Astrocyte (in vitro differentiated cells and primary cell): ENCODE results near the gene RYR2. TPM values are rescaled to one million over a fixed set of nuclear protein-coding genes. Genes with fewer than 3 reads are reported as not detected.

Experiments
- DNase-seq: peaks from one replicate; pipeline ENCODE4 v3.0.0-alpha.2; 2010; ENCODE audit warnings: low read depth
- FAIRE-seq: peaks from 2 replicates; lab custom pipeline; 2011; peaks lifted over from hg19 to GRCh38; lab: Jason Lieb, UNC
- H2AFZ ChIP-seq: 2 replicates; pipeline ENCODE4 v1.6.0; 2012; ENCODE audit warnings: low read depth, low read length, inconsistent platforms
- H3K27ac ChIP-seq: 2 replicates; pipeline ENCODE4 v1.5.1; 2011; ENCODE audit warnings: low read depth, low read length, inconsistent platforms
- H3K27me3 ChIP-seq: 2 replicates; pipeline ENCODE4 v1.6.0; 2011; ENCODE audit warnings: low read length, inconsistent platforms; ENCODE audit not compliant: insufficient read depth
- H3K36me3 ChIP-seq: 2 replicates; pipeline ENCODE4 v1.5.1; 2011; ENCODE audit warnings: low read length, inconsistent platforms; ENCODE audit not compliant: insufficient read depth
- H3K4me1 ChIP-seq: 2 replicates; pipeline ENCODE4 v1.5.1; 2011; ENCODE audit warnings: low read length, inconsistent platforms; ENCODE audit not compliant: insufficient read depth
- H3K4me2 ChIP-seq: 2 replicates; pipeline ENCODE4 v1.6.0; 2012; ENCODE audit warnings: low read length, inconsistent platforms
- H3K4me3 ChIP-seq: 2 replicates; pipeline ENCODE4 v1.5.1; 2011; ENCODE audit warnings: low read depth, mild to moderate bottlenecking, low read length, inconsistent platforms; ENCODE audit not compliant: insufficient read depth
- H3K79me2 ChIP-seq: 2 replicates; pipeline ENCODE4 v1.6.0; 2012; ENCODE audit warnings: mild to moderate bottlenecking, low read length, inconsistent platforms; ENCODE audit not compliant: insufficient read depth
- H3K9ac ChIP-seq: 2 replicates; pipeline ENCODE4 v1.6.0; 2012; ENCODE audit warnings: mild to moderate bottlenecking, low read length, inconsistent platforms
- H3K9me3 ChIP-seq: 2 replicates; pipeline ENCODE4 v1.5.1; 2012; ENCODE audit warnings: low read depth, mild to moderate bottlenecking, low read length, inconsistent platforms; ENCODE audit not compliant: insufficient read depth
- H4K20me1 ChIP-seq: 2 replicates; pipeline ENCODE4 v1.6.0; 2012; ENCODE audit warnings: low read length, inconsistent platforms; ENCODE audit not compliant: insufficient read depth
- H3K27ac Mint-ChIP-seq: one replicate; pipeline ENCODE4 v1.8.0; 2021; ENCODE audit warnings: mild to moderate bottlenecking, mixed read lengths; ENCODE audit not compliant: unreplicated experiment
- H3K27me3 Mint-ChIP-seq: one replicate; pipeline ENCODE4 v1.8.0; 2021; ENCODE audit warnings: low read depth, mixed read lengths; ENCODE audit not compliant: unreplicated experiment
- H3K36me3 Mint-ChIP-seq: one replicate; pipeline ENCODE4 v1.8.0; 2021; ENCODE audit warnings: low read depth, mixed read lengths; ENCODE audit not compliant: unreplicated experiment
- H3K4me1 Mint-ChIP-seq: one replicate; pipeline ENCODE4 v1.8.0; 2021; ENCODE audit warnings: low read depth, mixed read lengths; ENCODE audit not compliant: unreplicated experiment
- H3K4me3 Mint-ChIP-seq: one replicate; pipeline ENCODE4 v1.8.0; 2021; ENCODE audit warnings: mild to moderate bottlenecking, moderate library complexity, mixed read lengths; ENCODE audit not compliant: unreplicated experiment
- H3K9me3 Mint-ChIP-seq: one replicate; pipeline ENCODE4 v1.8.0; 2021; ENCODE audit warnings: mild to moderate bottlenecking, mixed read lengths; ENCODE audit not compliant: unreplicated experiment
- EZH2 ChIP-seq: IDR thresholded peaks from 2 replicates; pipeline ENCODE4 v1.6.1; 2012; ENCODE audit warnings: mild to moderate bottlenecking, low read length, inconsistent platforms; ENCODE audit not compliant: insufficient read depth
- total RNA-seq: library from RNA; stranded (reverse); gene quantifications from 2 replicates; pipeline ENCODE4 v1.2.1, GENCODE V29; 2021
- TF ChIP-seq, protein P1 (sequence below): IDR thresholded peaks from 2 replicates; pipeline ENCODE4 v1.5.1; 2011; ENCODE audit warnings: low read depth, mild to moderate bottlenecking, inconsistent platforms, low read length, moderate library complexity; ENCODE audit not compliant: insufficient read depth

The RYR2 gene
- total RNA-seq, 1 donor from 2014 or later, result 0.30 TPM

DNA sequence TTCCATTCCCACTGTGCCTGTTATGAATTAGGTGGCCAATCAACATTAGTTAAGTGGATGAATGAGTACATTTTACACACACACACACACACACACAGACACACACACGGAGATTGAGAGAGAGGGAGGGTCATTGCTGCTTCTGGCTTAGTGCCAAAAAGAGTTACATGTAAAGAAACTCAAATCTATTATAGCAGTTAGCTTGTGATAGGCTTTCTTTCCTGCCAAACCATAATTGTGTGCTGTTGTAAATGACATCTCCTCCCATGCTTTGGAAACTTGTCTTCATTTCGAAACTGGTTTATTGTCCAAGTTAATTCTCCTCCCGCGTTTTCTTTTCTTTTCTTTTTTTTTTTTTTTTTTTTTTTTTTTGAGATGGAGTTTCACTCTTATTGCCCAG, 36.3 kb upstream of the RYR2 start:
- TF ChIP-seq, protein P1, sequence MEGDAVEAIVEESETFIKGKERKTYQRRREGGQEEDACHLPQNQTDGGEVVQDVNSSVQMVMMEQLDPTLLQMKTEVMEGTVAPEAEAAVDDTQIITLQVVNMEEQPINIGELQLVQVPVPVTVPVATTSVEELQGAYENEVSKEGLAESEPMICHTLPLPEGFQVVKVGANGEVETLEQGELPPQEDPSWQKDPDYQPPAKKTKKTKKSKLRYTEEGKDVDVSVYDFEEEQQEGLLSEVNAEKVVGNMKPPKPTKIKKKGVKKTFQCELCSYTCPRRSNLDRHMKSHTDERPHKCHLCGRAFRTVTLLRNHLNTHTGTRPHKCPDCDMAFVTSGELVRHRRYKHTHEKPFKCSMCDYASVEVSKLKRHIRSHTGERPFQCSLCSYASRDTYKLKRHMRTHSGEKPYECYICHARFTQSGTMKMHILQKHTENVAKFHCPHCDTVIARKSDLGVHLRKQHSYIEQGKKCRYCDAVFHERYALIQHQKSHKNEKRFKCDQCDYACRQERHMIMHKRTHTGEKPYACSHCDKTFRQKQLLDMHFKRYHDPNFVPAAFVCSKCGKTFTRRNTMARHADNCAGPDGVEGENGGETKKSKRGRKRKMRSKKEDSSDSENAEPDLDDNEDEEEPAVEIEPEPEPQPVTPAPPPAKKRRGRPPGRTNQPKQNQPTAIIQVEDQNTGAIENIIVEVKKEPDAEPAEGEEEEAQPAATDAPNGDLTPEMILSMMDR, result no peak
- no peak for TF ChIP-seq EZH2
- Histone ChIP-seq H3K4me1 (no peaks in the 10 kb centered on the region), H3K27ac (no peak overlapping the region), H2AFZ (no peak overlapping the region), H3K9me3 (peaks cover 4% of the 10 kb centered on the region), H3K79me2 (no peaks in the 10 kb centered on the region), H3K4me2 (no peak overlapping the region), H3K9ac (no peak overlapping the region), H3K27me3 (no peaks in the 10 kb centered on the region), H4K20me1 (no peaks in the 10 kb centered on the region), H3K4me3 (no peak overlapping the region), H3K36me3 (no peaks in the 10 kb centered on the region)
- no peak for FAIRE-seq
- Mint-ChIP-seq H3K27me3 (peaks cover 17% of the 10 kb centered on the region), H3K27ac (no peak overlapping the region), H3K4me3 (no peak overlapping the region), H3K4me1 (no peaks in the 10 kb centered on the region), H3K9me3 (no peaks in the 10 kb centered on the region), H3K36me3 (no peaks in the 10 kb centered on the region)
- no peak for DNase-seq

DNA sequence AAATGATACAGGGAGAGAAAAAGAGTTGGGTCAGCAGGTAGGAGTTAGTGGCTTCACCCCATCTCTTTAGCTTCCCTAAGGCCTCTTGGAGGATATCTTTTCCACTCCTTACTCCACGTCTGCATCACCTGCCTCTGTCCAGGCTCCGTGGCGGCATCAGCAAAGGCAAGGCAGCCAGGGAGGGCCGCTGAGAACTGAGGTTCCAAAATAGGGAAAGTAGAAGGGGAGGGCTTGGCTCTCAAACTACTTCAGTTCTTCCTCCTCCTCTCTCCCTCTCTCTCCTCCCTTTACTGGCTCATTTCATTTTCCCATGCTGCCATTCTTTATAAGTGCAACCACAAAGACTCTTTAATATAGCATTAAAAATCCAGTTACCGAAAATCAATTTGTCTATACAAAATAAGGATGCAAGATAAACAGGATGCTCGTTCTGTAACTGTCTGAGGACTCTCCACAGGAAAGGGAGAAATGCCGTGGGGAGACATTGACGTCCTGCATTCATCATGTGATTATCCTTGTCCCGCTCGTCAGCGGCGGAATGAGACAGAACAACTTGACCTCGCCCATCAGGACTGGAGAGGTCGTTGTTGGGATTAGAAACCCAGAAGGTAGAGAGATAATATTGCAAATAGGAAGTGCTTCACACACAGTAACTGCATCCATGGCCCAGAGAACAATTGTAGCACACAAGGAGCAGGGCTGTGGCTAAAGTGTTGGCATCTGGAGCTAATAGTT, 34.7 kb upstream of the RYR2 start:
- Mint-ChIP-seq H3K4me1 (no peaks in the 10 kb centered on the region), H3K9me3 (no peaks in the 10 kb centered on the region), H3K27ac (no peak overlapping the region), H3K36me3 (no peaks in the 10 kb centered on the region), H3K4me3 (no peak overlapping the region), H3K27me3 (peaks cover 9% of the 10 kb centered on the region)
- TF ChIP-seq EZH2, result no peak
- TF ChIP-seq, protein P1, result no peak
- Histone ChIP-seq H3K79me2 (no peaks in the 10 kb centered on the region), H3K9me3 (peaks cover 4% of the 10 kb centered on the region), H3K4me1 (no peaks in the 10 kb centered on the region), H4K20me1 (no peaks in the 10 kb centered on the region), H3K27ac (no peak overlapping the region), H3K27me3 (no peaks in the 10 kb centered on the region), H3K4me3 (no peak overlapping the region), H3K36me3 (no peaks in the 10 kb centered on the region), H2AFZ (no peak overlapping the region), H3K9ac (no peak overlapping the region), H3K4me2 (no peak overlapping the region)
- no peak for FAIRE-seq
- no peak for DNase-seq

DNA sequence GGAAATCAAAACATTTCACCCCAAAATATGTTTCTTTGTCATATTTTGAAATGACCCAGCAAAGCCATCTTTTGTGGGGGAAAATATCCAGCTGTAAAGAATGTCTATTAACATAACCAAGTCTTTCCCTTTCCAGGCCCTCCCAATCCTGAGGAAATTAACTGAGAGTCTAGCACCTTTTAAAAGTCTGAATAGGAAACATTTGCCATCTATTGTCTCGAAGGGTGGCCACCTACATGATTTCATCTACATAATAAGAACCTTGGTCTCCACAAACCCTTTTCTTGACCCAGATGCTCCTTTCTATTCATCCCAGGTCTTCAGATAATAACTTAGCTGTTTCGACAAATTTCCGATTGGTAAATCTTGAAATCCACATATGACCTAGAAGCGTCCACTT, 32.4 kb upstream of the RYR2 start:
- FAIRE-seq, result no peak
- Histone ChIP-seq H3K4me1 (no peaks in the 10 kb centered on the region), H4K20me1 (no peaks in the 10 kb centered on the region), H3K9ac (no peak overlapping the region), H3K4me3 (no peak overlapping the region), H3K4me2 (no peak overlapping the region), H3K9me3 (peaks cover 4% of the 10 kb centered on the region), H3K27ac (no peak overlapping the region), H3K36me3 (no peaks in the 10 kb centered on the region), H3K79me2 (no peaks in the 10 kb centered on the region), H2AFZ (no peak overlapping the region), H3K27me3 (no peaks in the 10 kb centered on the region)
- no peak overlapping the region for H3K4me3 Mint-ChIP-seq
- peaks cover 5% of the 10 kb centered on the region for H3K4me1 Mint-ChIP-seq
- H3K27me3 Mint-ChIP-seq, result peaks cover 4% of the 10 kb centered on the region
- TF ChIP-seq, protein P1, result no peak
- no peak for TF ChIP-seq EZH2
- H3K36me3 Mint-ChIP-seq, result no peaks in the 10 kb centered on the region
- DNase-seq, result no peak
- no peak overlapping the region for H3K27ac Mint-ChIP-seq
- no peaks in the 10 kb centered on the region for H3K9me3 Mint-ChIP-seq
